Measurements from ENCODE around the gene GPATCH8. TPM values are rescaled to one million over a fixed set of nuclear protein-coding genes. Genes with fewer than 3 reads are reported as not detected.

The GPATCH8 gene
- total RNA-seq, 1 donor from 2014 or later: 76.3 TPM

- DNase-seq (ENCODE audit: low spot score in 2 of 2, unreplicated experiment in 2 of 2): no peak
- no peaks in the 10 kb centered on the region for H3K27me3 Mint-ChIP-seq (ENCODE audit: low read depth)
- no peak for TF ChIP-seq CTCF (IDR thresholded peaks at IDR 0.05; ENCODE audit: unreplicated experiment)
- H3K4me1 Mint-ChIP-seq: peaks cover 30% of the 10 kb centered on the region
- H3K4me3 Mint-ChIP-seq: peak overlapping the region; percentile 31
- no peaks in the 10 kb centered on the region for H3K9me3 Mint-ChIP-seq
- H3K36me3 Mint-ChIP-seq: no peaks in the 10 kb centered on the region
- peak overlapping the region; percentile 27 for H3K27ac Mint-ChIP-seq
Observed at GRCh38 chr17:44499722-44500121, 3.5 kb downstream of the GPATCH8 start.

GRCh38 chr17:44496815-44497214, 6.4 kb downstream of the GPATCH8 start:
- Mint-ChIP-seq H3K9me3 (no peaks in the 10 kb centered on the region), H3K27me3 (ENCODE audit: low read depth) (no peaks in the 10 kb centered on the region), H3K36me3 (peaks cover 3% of the 10 kb centered on the region), H3K27ac (peak overlapping the region; percentile 48), H3K4me1 (peaks cover 27% of the 10 kb centered on the region), H3K4me3 (no peak overlapping the region)
- TF ChIP-seq CTCF (IDR thresholded peaks at IDR 0.05; ENCODE audit: unreplicated experiment): no peak
- no peak for DNase-seq (ENCODE audit: low spot score in 2 of 2, unreplicated experiment in 2 of 2)

GRCh38 chr17:44493339-44493738, 9.9 kb downstream of the GPATCH8 start:
- no peak for TF ChIP-seq CTCF (IDR thresholded peaks at IDR 0.05; ENCODE audit: unreplicated experiment)
- Mint-ChIP-seq H3K4me3 (no peak overlapping the region), H3K27me3 (ENCODE audit: low read depth) (no peaks in the 10 kb centered on the region), H3K4me1 (peaks cover 8% of the 10 kb centered on the region), H3K36me3 (peaks cover 6% of the 10 kb centered on the region), H3K27ac (no peak overlapping the region), H3K9me3 (no peaks in the 10 kb centered on the region)
- no peak for DNase-seq (ENCODE audit: low spot score in 2 of 2, unreplicated experiment in 2 of 2)

- H3K4me1 Mint-ChIP-seq: peaks cover 6% of the 10 kb centered on the region
- H3K4me3 Mint-ChIP-seq: no peak overlapping the region
- no peaks in the 10 kb centered on the region for H3K27me3 Mint-ChIP-seq (ENCODE audit: low read depth)
- no peaks in the 10 kb centered on the region for H3K9me3 Mint-ChIP-seq
- DNase-seq (ENCODE audit: low spot score in 2 of 2, unreplicated experiment in 2 of 2): no peak
- no peak overlapping the region for H3K27ac Mint-ChIP-seq
- peaks cover 6% of the 10 kb centered on the region for H3K36me3 Mint-ChIP-seq
- TF ChIP-seq CTCF (IDR thresholded peaks at IDR 0.05; ENCODE audit: unreplicated experiment): no peak
Observed at GRCh38 chr17:44492706-44493272, 10.4 kb downstream of the GPATCH8 start.

- DNase-seq (ENCODE audit: low spot score in 2 of 2, unreplicated experiment in 2 of 2): no peak
- Mint-ChIP-seq H3K27ac (peak overlapping the region; percentile 40), H3K36me3 (peaks cover 14% of the 10 kb centered on the region), H3K9me3 (peaks cover 6% of the 10 kb centered on the region), H3K4me3 (no peak overlapping the region), H3K4me1 (peaks cover 4% of the 10 kb centered on the region), H3K27me3 (ENCODE audit: low read depth) (no peaks in the 10 kb centered on the region)
- no peak for TF ChIP-seq CTCF (IDR thresholded peaks at IDR 0.05; ENCODE audit: unreplicated experiment)
Observed at GRCh38 chr17:44489581-44489980, 13.6 kb downstream of the GPATCH8 start.

- Mint-ChIP-seq H3K36me3 (peaks cover 12% of the 10 kb centered on the region), H3K4me1 (peaks cover 4% of the 10 kb centered on the region), H3K4me3 (no peak overlapping the region), H3K9me3 (peaks cover 6% of the 10 kb centered on the region), H3K27ac (no peak overlapping the region), H3K27me3 (ENCODE audit: low read depth) (no peaks in the 10 kb centered on the region)
- no peak for TF ChIP-seq CTCF (IDR thresholded peaks at IDR 0.05; ENCODE audit: unreplicated experiment)
- no peak for DNase-seq (ENCODE audit: low spot score in 2 of 2, unreplicated experiment in 2 of 2)
Observed at GRCh38 chr17:44487170-44487569, 16.0 kb downstream of the GPATCH8 start.
